GM12801 (cell line): Measurements from ENCODE around the gene ZNF35.

Experiments used
- TF ChIP-seq, protein P1 (sequence below): IDR thresholded peaks from one replicate; pipeline ENCODE4 v1.5.1; 2011; ENCODE audit warnings: control low read depth; ENCODE audit not compliant: insufficient read length; ENCODE audit errors: extremely low read depth

Gene ZNF35

DNA sequence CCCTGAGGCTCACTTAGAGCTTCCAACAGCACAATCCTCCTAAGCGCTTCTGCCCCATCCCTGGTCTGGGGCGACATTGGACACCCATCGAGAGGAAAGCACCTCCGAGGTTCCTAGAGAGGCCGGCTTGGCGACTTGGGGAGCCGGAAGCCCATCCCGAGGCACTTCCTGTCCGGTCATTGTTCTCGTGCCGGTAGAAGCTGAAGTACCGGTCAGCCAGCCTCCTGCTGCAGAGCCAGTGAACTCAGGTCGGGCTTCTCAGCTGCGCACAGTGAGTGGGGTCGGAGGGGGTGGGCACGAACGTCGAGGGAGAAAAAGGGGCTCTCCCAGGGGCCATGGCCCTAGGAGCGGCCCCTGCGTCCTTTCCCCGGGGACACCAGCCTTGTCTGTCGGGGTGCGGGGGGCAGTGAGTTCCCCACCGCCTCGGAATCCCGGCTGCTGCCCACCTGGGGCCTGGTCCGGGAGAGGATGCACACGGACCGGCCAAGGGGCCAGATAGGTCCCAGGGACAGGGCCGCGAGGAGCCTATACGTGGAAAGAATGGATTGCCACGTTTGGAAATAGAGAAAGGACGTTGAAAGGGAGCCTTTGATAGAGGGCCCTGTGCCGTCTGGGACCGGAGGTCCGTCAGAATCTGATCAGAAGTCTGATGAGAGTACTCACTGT is at the start of gene ZNF35:
ZNF35 (plus strand) TSS at position 169 of the 666 bp plus-strand sequence. CDS start 2,336 bp downstream, outside the sequence.
- TF ChIP-seq, protein P1, sequence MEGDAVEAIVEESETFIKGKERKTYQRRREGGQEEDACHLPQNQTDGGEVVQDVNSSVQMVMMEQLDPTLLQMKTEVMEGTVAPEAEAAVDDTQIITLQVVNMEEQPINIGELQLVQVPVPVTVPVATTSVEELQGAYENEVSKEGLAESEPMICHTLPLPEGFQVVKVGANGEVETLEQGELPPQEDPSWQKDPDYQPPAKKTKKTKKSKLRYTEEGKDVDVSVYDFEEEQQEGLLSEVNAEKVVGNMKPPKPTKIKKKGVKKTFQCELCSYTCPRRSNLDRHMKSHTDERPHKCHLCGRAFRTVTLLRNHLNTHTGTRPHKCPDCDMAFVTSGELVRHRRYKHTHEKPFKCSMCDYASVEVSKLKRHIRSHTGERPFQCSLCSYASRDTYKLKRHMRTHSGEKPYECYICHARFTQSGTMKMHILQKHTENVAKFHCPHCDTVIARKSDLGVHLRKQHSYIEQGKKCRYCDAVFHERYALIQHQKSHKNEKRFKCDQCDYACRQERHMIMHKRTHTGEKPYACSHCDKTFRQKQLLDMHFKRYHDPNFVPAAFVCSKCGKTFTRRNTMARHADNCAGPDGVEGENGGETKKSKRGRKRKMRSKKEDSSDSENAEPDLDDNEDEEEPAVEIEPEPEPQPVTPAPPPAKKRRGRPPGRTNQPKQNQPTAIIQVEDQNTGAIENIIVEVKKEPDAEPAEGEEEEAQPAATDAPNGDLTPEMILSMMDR: no peak

DNA sequence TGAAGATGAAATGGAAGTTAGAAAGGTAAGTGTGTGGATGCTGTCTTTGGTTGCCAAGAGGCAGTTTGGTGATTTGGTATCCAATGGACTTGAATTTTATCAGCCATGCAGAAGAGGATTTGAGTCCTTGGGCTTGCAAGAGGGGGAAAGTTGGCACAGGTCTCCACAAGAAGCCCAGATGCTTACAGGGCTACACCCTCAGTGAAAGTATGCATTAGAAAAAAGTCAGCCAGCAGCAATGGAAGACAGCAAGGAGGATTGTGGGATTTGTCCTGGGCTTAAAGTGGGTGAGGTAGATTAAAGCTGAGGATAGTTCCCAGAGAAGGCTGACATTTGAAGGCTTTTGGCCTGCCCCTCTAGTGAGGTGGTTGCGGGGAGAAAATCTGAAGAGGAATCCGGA is 46.8 kb upstream of the ZNF35 start:
- TF ChIP-seq, protein P1: no peak

DNA sequence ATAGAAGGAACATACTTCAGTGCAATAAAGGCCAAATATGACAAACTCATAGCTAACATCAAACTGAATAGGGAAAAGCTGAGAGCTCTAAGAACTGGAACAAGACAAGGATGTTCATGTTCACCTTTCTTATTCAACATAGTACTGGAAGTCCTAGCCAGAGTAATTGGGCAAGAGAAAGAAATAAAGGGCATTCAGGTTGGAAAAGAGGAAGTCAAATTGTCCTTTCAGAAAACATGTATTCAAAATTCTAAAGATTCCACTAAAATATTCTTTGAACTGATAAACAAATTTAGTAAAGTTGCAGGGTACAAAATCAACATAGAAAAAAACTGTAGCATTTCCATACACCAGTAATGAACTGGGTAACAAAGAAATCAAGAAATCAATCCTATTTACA is 35.9 kb upstream of the ZNF35 start:
- TF ChIP-seq, protein P1: no peak

DNA sequence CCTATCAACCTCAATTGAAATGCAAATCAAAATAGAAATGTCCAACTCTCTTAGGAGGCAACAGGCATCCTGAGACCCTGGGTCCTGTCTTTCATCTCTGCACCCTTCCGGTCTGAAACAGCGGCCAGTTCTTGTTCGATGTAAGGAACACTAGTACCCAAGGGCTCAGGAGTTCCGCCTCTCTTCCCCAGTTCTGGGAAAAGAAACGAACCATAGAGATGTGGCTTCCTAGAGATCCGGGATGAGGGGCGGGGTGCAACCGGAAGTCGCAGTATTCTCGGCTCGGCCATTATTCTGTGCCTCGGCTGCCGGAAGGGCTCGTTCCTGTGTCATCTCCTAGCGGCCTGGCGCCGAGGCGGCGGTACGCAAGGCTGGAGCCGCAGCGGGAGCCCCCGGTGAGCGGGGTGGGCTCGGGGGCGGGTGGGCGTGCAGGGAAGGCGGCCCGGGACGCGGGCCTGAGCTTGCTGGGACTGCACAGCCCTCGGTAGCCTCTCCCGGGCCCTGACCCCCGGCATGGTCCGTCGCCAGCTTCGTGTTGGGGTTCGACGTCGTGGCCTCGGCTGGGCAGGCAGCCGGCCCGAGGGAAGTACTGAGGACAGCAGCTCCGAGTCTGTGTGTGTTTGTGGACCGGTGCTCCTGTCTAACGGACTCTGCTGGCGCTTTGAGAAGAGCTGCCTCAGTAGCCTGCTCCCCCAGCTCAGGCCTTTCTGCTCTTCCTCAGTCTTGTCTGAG is 23.6 kb upstream of the ZNF35 start, which contains the start of gene ZNF197:
ZNF197 (plus strand) TSS at position 288 of the 732 bp plus-strand sequence. CDS start 4,119 bp downstream, outside the sequence.
- TF ChIP-seq, protein P1: no peak

DNA sequence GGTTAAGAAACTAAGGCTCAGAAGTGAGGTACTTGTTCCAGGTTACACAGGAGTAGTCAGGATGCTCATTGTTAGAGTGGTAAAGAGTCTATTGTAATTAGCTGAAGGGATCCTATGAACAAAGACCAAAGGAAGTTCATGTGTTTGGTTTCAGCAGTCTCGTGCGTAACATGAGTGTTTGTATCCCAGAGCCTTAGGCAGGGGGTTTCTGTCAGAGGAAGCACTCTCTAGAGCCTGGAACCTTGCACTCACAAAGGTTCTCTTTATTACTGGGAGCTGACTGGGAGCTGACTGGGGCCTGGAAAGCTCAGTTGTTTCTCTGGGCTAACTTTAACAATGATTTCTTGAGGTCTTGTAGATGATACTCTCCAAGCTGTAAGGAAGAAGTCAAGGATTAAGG is 19.8 kb upstream of the ZNF35 start:
- TF ChIP-seq, protein P1: no peak

DNA sequence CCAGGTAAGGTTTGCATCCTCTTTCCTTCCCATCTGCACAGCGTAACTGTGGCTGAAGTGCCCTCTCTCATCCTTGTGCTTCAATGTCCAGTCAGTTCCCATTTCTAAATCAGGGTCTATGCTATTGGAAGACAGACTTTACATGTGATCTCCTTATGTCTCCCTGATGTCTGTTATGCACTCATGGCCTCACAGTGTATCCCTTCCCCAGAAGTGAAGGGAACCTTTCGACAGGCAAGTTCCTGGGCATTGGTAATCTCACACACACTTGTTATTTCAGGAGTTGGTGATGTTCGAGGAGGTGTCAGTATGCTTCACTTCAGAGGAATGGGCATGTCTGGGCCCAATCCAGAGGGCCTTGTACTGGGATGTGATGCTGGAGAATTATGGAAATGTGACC is 16.3 kb upstream of the ZNF35 start:
- TF ChIP-seq, protein P1: no peak

DNA sequence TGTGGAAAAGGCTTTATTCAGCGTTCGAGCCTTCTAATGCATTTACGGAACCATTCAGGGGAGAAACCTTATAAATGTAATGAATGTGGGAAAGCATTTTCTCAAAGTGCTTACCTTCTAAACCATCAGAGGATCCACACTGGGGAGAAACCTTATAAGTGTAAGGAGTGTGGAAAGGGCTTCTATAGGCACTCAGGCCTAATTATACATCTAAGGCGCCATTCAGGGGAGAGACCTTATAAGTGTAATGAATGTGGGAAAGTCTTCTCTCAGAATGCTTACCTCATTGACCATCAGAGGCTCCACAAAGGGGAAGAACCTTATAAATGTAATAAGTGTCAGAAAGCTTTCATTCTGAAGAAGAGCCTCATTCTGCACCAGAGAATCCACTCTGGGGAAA is 6.2 kb upstream of the ZNF35 start:
- TF ChIP-seq, protein P1: no peak
